GM18909 (cell line): ENCODE results near the gene BRINP3.

Experiments
- ATAC-seq: cut with Tn5 transposase; IDR thresholded peaks from one replicate; pipeline ENCODE4 v1.9.1; 2021; ENCODE audit warnings: mild to moderate bottlenecking; ENCODE audit not compliant: unreplicated experiment, poor library complexity

Gene BRINP3

DNA sequence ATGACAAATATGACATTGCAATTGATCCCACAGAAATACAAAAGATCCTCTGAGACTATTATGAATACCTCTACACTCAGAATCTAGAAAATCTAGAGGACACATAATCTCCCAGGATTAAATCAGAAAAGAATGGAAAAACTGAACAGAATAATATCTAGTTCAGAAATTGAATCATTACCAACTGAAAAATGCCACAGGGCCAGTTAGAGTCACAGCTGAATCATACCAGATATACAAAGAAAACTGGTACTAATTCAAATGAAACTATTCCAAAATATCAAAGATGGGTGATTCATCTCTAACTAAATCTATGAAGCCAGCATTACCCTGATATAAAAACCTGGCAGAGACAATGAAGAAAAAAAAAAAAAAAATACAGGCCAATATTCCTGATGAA, 149.3 kb downstream of the BRINP3 start:
- no peak for ATAC-seq

DNA sequence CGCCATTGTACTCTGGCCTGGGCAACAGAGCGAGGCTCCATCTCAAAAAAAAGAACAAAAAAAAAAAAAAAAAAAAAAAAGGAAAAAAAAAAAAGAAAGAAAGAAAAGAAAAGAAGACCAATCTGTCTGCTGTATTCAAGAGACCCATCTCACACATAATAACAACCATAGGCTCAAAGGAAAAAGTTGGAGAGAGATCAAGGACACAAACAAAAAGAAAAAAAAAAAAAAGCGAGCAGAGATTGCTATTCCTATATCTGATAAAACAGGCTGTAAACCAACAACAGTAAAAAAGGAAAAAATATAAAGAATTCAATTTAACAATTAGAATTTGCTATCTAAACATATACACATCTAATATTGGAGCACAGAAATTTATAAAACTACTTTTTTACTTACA, 150.4 kb downstream of the BRINP3 start:
- ATAC-seq = no peak

DNA sequence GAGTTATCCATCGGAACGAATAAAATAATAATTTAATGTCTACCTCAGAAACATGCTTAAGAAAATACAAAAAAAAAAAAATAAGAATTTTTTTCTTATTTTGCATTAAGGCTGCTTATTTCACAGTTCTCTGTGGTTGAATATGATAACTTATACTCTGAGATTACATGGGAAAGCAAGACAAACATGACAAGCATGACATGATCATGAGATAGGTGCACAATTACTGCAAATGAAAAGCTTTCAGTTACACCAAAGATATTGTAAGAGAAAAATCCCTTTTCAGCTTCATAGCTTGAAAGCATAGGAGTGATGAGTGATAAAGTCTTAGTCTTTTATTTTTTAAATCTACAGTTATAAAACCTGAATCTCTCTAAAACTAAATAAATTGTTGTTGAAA, 154.1 kb downstream of the BRINP3 start:
- no peak for ATAC-seq

DNA sequence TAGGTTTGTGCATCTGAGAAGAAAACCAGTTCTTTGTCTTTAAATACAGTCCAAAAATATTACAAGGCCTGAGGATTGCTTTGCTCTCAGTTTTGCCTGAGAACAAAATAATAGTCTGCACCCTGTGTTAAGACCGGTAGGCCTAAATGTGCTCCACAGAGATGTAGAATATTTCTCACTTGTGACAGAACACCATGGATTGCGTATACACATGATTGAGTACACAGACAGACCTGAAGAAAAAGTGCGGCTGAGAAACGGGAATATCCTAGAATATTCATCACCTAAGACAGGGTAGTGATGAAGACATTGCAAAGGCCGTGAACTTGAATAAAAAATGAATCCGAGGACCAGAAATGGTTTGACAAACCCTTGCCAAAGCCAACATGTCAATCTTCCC, 155.4 kb downstream of the BRINP3 start:
- ATAC-seq = no peak

DNA sequence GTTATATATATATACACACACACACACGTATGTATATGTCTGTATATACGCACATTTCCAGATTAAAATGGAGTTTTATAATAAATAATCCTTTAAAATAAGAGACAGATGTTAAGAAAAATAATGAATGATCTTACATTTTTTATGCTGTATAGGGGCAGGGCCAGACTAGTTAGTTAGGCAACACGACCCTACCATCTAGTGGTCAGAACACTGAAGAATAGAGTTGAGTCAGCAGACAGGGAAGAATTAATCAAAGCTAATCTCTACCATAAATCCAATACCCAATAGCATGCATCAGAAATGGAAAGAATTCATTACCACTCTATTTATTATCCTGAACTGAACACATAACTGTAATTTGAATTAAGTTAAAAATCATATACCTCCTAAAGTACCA, 156.7 kb downstream of the BRINP3 start:
- no peak for ATAC-seq

DNA sequence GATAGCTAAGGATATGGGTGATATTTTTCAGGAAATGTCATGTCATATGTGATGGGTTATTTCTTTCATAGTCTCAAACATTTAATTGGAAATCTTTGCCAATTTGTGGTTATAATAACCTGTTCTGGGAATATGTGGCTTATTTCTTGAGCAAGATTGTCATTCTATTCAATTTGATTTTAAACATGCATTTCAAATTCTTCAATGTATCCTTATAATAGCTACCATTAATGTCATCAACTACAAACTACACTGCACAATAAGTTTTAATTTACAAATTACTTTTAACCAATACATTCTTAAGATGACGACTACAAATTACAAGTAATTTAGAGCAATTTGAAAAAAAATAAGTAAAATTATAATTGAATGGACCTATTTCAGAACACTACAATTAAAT, 164.9 kb downstream of the BRINP3 start:
- no peak for ATAC-seq

DNA sequence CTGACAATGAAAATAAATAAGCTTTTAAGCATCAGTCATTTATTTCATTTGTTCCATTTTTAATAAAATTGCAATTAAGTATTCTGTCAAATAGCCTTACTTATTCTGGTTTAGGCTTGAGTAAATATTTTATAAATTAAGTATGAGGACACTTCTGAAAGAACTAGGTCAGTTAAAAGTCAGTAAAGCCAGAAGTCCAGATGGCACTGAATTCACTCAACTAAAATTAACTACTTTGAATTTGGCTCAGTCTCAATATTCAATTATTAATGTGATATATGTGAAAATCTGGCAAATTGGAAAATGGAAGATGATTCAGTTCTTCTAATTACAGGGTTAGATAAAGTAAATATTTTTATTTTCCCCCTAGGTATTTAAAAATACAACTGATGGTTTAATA, 174.2 kb downstream of the BRINP3 start:
- no peak for ATAC-seq

DNA sequence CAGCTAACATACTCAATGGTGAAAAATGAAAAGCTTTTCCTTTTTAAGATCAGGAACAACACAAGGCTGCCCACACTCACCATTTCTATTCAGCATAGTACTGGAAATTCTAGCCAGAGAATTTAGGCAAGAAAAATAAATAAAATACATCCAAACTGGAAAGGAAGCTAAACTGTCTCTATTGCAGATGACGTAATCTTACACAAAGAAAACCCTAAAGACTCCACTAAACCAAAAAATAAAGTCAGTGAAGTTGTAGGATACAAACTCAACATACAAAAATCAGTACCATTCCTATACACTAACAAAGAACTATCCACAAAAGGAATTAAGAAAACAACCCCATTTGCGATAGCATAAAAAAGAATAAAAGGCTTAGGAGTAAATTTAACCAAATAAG, 181.2 kb downstream of the BRINP3 start:
- ATAC-seq = no peak

DNA sequence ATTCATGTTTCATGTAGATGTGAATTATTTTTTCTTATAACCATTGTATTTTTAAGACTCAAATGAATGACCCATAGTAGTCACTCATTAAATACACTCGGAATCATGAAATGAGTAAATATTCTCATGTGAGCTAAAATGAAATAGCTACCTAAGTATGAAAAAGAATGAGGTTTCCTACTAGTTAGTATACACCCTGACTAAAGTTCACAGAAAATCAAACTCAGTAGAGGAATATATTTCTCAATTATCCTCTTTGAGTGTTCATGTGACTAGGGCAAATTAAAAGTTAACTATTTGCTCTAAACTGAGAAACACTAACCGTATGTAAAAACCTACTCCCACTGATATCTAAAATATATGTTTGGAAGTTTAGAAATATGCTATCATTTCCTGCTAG, 187.8 kb downstream of the BRINP3 start:
- ATAC-seq = no peak

DNA sequence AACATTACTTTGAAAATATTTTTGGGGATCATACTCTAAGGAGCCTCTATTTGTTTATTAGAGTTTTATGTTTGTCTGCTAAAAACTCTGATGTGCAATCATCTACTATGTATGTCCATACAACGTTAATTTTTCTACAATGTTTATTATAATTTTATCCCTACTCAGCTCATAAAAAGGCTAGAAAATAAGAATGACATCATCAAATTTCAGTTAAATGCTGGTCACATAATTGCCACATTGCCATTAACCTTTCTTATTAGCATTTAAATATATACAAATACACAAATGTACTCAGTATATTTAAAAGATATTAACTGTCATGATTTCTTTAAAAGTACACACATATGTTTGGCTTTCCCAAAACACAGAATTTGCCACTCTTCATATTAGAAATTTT, 191.6 kb downstream of the BRINP3 start:
- ATAC-seq = no peak

DNA sequence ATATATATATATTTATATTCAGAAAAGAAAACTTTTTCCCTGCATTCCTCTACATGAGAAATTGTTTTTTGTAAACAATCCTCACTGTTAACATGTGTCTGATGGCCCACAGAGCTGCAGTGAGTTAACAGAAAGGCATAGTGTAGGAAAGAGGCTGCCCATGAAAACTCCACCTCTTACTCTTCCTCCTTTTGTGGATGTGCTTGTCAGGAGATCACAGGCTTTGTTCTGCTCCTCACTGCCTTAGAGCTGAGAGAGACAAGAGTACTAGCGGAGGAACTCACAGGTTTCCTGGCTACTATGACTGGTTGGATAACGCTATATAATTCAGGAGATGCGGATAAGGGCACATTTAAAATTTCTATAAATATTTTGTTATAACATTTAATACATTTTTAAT, 200.6 kb downstream of the BRINP3 start:
- ATAC-seq = no peak

DNA sequence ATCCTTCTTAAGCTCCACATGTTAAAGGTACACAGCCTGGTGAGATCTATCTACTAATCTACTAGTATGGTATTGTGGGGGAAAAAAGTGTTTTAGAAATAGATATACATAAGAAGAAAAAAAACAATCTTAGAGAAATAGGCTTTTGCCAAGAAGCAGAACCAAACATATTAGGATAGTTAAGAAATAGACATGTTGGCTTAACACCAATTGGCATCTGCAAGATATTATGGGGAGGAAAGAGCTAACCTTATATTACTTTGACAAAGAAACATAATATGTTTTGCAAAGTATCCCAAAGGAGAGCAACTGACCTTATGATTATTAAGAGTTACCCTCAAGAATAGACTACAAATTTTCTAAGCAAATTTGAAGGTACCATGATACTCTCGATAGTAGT, 202.9 kb downstream of the BRINP3 start:
- ATAC-seq = no peak

DNA sequence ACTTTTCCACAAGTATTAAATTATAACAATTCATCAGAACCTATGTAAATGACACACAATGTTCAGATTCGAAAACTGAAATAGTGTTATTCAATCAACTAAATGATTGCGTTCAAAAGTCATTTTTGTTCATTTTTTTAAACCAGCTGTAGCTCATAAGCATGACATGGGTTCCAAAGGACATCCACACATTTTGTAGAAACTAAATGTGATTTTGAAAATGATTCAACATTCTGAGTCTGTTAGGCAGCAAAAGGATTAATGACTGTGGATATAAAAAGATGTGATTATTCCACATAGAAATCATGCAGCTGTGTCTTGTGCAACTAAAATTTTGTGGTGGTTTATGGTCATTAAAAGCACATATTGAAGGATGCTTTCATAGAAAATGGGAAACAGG, 204.5 kb downstream of the BRINP3 start:
- ATAC-seq = no peak

DNA sequence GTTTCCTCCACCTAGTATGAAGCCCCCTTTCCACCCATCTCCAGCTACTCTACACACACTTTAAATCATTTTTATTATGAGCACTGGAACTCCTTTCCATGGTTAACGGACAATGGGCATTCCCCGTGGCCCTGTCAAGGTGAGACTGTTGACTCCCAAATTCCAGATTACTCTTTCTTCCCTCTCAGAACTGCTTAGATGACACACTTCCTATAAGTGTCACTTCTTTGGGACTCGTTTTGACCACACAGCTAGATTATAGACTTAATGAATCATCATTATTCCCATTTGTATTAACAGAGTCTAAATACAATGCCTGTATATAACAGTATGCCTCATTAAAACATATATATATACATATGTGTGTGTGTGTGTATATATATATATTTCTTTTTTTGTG, 215.1 kb downstream of the BRINP3 start:
- ATAC-seq = no peak

DNA sequence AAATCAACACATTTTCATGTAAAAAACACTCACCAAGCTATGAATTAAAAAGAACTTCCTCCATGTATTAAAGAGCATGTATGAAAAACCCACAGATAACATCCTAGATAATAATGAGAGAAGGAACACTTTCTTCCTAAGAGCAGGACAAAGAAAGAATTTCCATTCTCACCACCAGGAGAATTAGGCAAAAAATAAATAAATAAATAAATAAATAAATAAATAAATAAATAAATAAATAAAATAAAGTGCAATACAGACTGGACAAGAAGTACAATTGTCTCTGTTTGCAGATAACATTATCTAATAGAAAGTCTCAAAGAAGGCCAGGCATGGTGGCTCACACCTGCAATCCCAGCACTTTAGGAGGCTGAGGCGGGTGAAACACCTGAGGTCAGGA, 218.2 kb downstream of the BRINP3 start:
- ATAC-seq = no peak

DNA sequence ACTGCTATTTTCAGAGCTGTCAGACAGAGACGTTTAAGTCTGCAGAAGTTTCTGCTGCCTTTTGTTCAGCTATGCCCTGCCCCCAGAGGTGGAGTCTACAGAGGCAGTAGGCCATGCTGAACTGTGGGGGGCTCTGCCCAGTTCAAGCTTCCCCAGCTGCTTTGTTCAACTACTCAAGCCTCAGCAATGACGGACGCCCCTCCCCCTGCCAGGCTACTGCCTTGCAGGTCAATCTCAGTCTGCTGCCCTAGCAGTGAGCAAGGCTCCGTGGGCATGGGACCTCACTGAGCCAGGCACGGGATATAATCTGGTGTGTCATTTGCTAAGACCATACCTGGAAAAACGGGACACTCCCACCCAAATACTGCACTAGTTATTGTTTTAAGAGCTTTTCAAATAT, 219.7 kb downstream of the BRINP3 start:
- no peak for ATAC-seq

DNA sequence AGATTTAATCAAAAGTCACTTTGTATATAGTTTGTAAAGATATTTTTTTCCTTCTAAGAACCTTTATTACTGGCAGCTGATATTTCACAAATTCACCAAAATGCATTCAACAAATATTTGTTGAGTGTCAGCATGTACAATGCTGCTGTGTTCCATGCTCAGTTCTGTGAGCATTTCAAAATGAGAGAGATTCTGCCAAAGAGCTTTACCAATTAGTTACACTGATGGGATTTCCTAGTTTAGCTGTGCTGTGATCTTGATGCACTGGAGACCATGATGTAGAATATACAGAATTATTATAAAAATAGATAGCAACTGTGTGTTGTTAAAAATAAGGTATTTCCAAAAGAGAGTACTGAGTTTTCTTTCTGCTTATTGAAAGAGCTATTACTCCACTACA, 225.6 kb downstream of the BRINP3 start:
- no peak for ATAC-seq

DNA sequence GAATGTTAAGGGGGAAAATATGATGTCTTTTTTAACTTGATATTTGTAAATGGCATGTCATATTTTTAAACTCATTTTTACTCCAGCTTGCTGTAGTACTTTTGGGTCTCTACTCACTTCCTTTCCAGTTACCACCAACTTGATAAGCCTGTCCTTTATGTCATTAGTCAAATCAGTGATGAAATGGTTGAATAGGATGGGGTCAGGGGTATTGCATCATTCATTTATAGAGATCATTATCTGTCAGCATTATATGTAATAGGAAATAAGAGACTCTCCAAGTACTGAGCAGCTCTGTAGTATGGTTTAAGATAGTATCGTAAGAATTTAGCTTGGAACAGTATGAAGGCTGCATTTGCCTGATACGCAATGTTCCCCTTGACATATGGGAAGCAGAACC, 227.3 kb downstream of the BRINP3 start:
- ATAC-seq = no peak

DNA sequence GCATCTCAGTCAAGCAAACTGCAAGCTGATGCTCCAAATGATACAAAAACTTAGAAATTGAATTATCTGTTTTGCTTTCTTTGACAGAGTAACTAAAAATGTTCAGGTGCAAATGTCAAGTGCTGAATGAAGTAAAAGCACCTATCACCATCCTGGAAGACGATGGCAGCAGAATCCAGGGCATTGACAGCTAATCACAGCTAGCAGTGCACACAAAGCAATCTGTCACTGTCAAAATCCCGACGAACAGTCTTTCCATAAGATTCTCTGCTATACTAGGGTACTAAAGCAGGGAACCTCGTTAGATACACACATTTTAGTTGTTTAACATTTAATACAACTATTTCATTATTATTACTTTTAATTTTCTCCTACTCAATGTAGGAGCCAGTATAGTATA, 233.3 kb downstream of the BRINP3 start:
- ATAC-seq = no peak

DNA sequence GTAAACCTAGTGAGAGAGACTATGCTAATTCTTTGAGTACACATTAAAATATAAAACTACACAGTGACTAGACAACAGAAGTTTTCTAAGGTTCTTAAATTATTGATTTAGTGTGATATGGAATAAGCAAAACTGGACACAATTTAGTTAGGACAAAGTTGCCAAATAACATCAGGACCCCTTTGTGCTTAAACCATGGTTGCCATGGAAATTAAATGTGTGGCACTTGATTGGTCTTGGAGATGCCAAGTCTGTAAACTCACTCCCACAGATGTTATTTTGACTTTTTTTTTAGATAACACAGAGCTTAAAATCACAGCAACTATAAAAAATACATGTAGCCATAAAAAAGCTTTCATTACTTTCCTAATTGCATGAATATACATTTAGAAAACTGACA, 234.6 kb downstream of the BRINP3 start:
- ATAC-seq = no peak

DNA sequence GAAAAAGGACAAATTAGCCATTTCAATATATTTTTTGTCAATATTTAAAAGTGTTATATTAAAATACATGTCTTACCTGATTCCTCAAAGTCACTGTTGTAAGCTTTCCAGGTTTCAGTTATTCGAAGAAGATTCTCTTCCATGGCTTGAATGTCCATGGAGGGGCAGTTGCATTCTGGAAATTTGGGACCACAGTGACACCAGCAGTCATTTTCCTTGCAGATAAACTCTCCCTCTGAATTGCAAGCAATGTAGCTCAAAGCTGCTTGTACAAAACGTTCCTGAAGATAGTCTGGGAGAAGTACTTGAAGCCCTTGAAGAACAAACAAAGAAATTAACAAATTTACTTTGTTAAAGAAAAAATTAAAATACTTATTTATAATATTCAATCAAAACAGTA, 251.7 kb downstream of the BRINP3 start:
- ATAC-seq = no peak

DNA sequence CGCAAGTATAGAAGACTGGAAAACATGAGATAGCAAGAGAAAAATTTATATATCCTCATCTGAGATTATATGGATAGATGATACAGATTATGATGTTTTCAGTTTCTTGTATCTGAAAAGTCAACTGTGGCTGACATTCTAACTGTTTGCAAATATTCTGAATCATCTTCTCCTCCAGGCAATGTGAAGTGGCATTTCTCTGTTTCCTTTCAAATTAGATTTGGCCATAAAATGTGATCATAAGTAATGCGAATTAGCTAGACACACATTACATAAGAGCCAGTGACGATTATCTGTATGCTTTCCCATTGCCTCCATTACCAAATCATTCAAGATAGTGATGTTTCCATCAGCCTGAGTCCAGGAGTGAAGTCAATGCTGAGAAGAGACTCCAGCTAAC, 265.2 kb downstream of the BRINP3 start:
- no peak for ATAC-seq

DNA sequence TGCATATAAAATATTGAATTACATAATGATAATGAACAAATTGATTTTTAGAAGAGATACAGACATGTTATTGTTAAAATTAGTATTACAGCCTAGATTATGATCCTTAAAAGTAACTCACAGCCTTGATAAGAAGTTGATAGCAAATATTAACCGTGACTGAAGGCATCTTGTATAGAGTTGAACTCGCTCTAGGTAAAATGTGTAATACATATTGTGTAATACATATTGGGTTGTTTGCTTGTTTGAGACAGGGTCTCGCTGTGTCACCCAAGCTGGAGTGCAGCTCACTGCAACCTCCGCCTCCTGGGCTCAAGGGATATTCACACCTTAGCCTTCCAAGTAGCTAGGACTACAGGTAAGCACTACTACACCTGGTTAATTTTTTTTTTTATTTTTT, 269.9 kb downstream of the BRINP3 start:
- no peak for ATAC-seq

DNA sequence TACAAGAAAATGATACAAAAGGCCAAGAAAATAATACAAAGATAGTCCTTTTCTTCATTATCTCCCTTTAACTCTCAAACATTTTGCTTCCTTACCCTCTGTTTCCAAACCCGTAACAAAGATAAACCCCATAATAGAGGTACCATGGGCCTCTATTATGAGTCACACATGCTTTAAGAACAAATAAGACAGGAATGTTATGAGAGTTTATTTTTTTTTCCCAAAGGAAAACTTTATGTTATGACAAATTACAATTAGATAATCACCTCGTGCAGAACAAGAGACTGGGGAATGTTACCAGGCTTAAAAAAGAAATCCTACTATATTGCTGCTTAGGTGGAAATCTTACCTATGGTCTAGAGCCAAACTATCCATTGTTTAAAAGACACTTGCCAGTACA, 272.0 kb downstream of the BRINP3 start:
- ATAC-seq = no peak
